ENCODE data around the gene GIPR.

The GIPR gene

GRCh38 chr19:45653634-45654033 lies 14.4 kb upstream of the GIPR start (continued):
- TF ChIP-seq KLF8 (tag by site-specific recombination; IDR thresholded peaks at IDR 0.05) (no peak), ZNF239 (tag by site-specific recombination; IDR thresholded peaks at IDR 0.05) (no peak), HOXA7 (CRISPR knock-in tag; IDR thresholded peaks at IDR 0.05; ENCODE audit: borderline replicate concordance) (no peak), ZFHX2 (tag by site-specific recombination; conservative IDR thresholded peaks at IDR 0.05) (peak; percentile 33; the same call in 1 of the 2 replicates), ZNF404 (tag by site-specific recombination; IDR thresholded peaks at IDR 0.05) (no peak)
- TF ChIP-seq, protein P1, sequence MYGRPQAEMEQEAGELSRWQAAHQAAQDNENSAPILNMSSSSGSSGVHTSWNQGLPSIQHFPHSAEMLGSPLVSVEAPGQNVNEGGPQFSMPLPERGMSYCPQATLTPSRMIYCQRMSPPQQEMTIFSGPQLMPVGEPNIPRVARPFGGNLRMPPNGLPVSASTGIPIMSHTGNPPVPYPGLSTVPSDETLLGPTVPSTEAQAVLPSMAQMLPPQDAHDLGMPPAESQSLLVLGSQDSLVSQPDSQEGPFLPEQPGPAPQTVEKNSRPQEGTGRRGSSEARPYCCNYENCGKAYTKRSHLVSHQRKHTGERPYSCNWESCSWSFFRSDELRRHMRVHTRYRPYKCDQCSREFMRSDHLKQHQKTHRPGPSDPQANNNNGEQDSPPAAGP (tag by site-specific recombination; IDR thresholded peaks at IDR 0.05) = 0 out of 2 replicates have a peak, but pooled peaks have one; percentile 18

DNA sequence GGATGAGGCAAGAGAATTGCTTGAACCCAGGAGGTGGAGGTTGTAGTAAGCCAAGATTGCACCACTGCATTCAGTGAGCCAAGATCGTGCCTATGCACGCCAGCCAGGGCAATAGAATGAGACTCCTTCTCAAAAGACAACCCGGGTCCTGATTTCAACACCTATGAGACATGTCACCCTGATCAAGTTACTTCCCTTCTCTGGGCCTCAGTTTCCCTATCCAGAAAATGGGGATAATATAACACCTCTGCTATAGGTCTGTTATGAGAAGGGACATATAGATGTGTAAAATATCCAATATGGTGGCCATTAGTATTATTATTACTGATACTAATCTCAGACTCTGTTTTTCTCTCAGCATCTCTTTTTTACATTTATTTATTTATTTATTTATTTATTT lies 12.9 kb upstream of the GIPR start:
- H3K4me1 ChIP-seq (ENCODE audit: control insufficient read depth, insufficient read depth, low read length) = no peaks in the 10 kb centered on the region
- no peaks in the 10 kb centered on the region for H3K36me3 ChIP-seq (ENCODE audit: control insufficient read depth in 2 of 2, insufficient read depth in 1 of 2, low read length in 2 of 2)
- no peak for TF ChIP-seq ZNF623 (tag by site-specific recombination; IDR thresholded peaks at IDR 0.05)
- no peak for TF ChIP-seq WT1 (tag by site-specific recombination; IDR thresholded peaks at IDR 0.05)
- TF ChIP-seq, protein P2, sequence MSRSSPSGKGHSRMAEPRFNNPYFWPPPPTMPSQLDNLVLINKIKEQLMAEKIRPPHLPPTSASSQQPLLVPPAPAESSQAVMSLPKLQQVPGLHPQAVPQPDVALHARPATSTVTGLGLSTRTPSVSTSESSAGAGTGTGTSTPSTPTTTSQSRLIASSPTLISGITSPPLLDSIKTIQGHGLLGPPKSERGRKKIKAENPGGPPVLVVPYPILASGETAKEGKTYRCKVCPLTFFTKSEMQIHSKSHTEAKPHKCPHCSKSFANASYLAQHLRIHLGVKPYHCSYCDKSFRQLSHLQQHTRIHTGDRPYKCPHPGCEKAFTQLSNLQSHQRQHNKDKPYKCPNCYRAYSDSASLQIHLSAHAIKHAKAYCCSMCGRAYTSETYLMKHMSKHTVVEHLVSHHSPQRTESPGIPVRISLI (tag by site-specific recombination; IDR thresholded peaks at IDR 0.05) = no peak
- no peak for TF ChIP-seq BCL11A (tag by site-specific recombination; IDR thresholded peaks at IDR 0.05; ENCODE audit: low read depth)
- no peak for TF ChIP-seq ELK4 (IDR thresholded peaks at IDR 0.05; ENCODE audit: borderline replicate concordance, low read depth, low read length)
- no peak for TF ChIP-seq ZSCAN23 (tag by site-specific recombination; IDR thresholded peaks at IDR 0.05)
- ChIA-PET CTCF (interaction anchor here (0.6 kb wide), 1 partner anchor 11 kb away, joined by 3 read pairs; no protein-coding TSS in a partner anchor), POLR2A (interaction anchor here (0.7 kb wide), 2 partner anchors 12 to 134 kb away, joined by 3 to 7 read pairs; no protein-coding TSS in a partner anchor)
- no peak overlapping the region for H3K27ac ChIP-seq (ENCODE audit: extremely low read depth, low read depth, low read length)
- H3K9me3 ChIP-seq (ENCODE audit: control insufficient read depth, insufficient read depth, low read depth, low read length) = no peaks in the 10 kb centered on the region
- H3K4me3 ChIP-seq (ENCODE audit: low read depth, low read length) = no peak overlapping the region

DNA sequence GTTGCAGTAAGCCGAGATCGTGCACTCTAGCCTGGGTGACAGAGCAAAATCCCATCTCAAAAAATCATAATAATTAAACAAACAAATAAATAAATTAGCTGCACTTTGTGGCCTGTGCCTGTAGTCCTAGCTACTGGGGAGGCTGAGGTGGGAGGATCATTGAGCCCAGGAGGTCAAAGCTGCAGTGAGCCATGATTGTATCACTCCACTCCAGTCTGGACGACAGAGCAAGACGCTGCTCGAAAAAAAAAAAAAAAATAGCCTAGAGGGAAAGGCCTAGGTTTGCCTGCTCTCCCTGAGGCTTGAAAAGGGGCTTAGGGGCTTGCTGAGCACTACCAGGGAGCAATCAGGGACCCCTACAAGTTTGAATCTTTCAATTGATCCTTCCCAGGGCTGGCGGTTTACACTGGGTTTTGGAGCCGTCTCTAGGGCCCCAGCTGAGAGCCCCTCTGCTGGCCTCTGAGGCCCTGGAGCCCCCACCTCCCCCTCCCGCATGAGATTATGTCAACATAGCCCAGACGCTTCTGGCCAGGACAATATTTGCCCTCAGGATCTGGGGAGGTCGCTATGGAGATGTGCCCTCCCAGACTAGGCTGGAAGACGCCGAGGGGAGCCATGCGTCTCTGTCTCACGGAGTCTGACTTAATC lies 10.4 kb upstream of the GIPR start:
- Histone ChIP-seq H3K4me1 (ENCODE audit: control insufficient read depth, insufficient read depth, low read length) (no peaks in the 10 kb centered on the region), H3K36me3 (ENCODE audit: control insufficient read depth in 2 of 2, insufficient read depth in 1 of 2, low read length in 2 of 2) (no peaks in the 10 kb centered on the region), H3K9me3 (ENCODE audit: control insufficient read depth, insufficient read depth, low read depth, low read length) (no peaks in the 10 kb centered on the region), H3K4me3 (ENCODE audit: low read depth, low read length) (no peak overlapping the region), H3K27ac (ENCODE audit: extremely low read depth, low read depth, low read length) (no peak overlapping the region)
- ChIA-PET CTCF (interaction anchor here (0.7 to 1.4 kb wide), 3 partner anchors 21 to 99 kb away, joined by 3 read pairs; partner anchors contain the start of gene QPCTL), POLR2A (no interaction called here)
- TF ChIP-seq ZNF335 (tag by site-specific recombination; conservative IDR thresholded peaks at IDR 0.05) = peak; percentile 75
- peak; percentile 35; the same call in 1 of the 2 replicates for TF ChIP-seq PATZ1 (tag by site-specific recombination; IDR thresholded peaks at IDR 0.05)
- 0 out of 2 replicates have a peak, but pooled peaks have one; percentile 15 for TF ChIP-seq ZBTB48 (tag by site-specific recombination; IDR thresholded peaks at IDR 0.05)
- TF ChIP-seq ZNF146 (tag by site-specific recombination; IDR thresholded peaks at IDR 0.05) = no peak
- 0 out of 2 replicates have a peak, but pooled peaks have one; percentile 8 for TF ChIP-seq GLIS1 (tag by site-specific recombination; IDR thresholded peaks at IDR 0.05)
- TF ChIP-seq ZIC2 (tag by site-specific recombination; IDR thresholded peaks at IDR 0.05) = peak; percentile 44
- TF ChIP-seq PRDM10 (tag by site-specific recombination; IDR thresholded peaks at IDR 0.05) = peak; percentile 14; the same call in 1 of the 2 replicates
- TF ChIP-seq ZNF211 (tag by site-specific recombination; IDR thresholded peaks at IDR 0.05; ENCODE audit: low read depth) = no peak
